ENCODE measurements around the gene CPSF4.

The CPSF4 gene

GRCh38 chr7:99438573-99439480 lies at the start of gene CPSF4, which contains the start of gene PTCD1:
Gene CPSF4 (plus strand): TSS chr7:99438943. CDS start chr7:99439083, 140 bp downstream.
Gene PTCD1 (minus strand): TSS chr7:99438798. CDS start chr7:99435242, 3,556 bp downstream.
- peak; percentile 98 for DNase-seq

- no peak for DNase-seq
These were observed 49.0 kb upstream of the CPSF4 start for GRCh38 chr7:99389772-99390171.

DNA sequence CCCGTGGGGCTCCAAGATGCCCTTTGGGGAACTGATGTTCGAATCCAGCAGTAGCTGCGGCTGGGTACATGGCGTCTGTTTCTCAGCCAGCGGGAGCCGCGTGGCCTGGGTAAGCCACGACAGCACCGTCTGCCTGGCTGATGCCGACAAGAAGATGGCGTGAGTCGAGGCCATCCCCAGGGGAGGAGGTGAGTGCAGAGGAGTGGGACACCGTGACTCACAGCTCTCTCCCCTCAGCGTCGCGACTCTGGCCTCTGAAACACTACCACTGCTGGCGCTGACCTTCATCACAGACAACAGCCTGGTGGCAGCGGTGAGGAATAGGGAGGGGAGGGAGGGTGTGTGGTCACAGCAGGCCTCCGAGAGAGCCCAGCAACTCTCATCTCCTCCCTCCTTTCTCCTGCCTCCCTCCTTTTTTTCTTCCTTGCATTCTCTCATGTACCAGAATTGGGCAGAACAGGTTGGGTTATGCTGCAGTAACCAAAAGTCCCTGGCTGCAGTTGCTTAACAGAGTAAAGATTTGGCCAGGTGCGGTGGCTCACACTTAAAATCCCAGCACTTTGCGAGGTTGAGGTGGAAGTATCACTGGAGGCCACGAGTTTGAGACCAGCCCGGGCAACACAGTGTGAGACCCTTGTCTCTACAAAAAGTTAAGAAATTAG lies 47.7 kb upstream of the CPSF4 start:
- DNase-seq, result no peak

DNA sequence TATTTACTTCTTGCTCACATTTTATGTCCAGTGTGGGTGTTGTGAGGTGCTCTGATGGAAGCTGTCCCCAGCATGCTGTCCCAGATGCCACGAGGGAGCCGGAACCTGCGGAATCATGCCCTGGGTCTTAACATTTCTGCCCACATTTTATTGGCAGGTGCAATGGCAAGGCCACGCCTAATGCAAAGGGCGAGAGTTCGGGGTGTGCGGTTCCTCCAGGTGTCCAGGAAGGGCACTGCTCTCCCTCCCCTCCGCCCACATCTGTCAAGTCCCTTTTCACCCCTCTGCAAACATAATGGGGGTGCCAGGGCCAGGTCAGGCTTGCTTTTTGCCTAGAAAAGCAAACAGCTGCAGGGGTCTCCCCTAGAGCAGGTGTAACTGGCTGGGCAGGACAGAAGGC lies 46.7 kb upstream of the CPSF4 start:
- no peak for DNase-seq

DNA sequence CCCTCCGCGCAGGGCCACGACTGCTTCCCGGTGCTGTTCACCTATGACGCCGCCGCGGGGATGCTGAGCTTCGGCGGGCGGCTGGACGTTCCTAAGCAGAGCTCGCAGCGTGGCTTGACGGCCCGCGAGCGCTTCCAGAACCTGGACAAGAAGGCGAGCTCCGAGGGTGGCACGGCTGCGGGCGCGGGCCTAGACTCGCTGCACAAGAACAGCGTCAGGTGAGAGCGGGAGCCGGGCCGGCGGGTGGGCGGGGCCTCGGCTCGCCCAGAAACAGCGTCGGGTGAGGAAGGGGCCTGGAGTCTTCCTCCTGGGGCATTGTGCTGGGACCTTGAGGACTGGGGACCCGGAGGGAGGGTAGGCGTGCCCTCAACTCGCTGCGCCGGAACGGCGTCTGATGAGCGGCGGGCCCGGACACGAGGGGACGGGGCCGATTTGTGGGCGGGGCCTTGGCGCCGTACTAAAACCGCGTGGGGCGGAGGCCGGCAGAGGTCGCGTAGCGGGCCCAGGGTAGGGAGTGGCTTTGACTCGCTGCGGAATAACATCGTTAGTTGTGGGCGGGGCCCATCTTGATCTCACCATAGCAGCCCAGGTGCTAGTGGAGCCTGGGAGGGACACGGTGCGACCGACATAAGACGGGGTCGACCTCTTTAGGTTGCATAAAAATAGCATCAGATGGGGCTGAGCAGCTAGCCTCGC lies 45.9 kb upstream of the CPSF4 start:
- peak; percentile 80 for DNase-seq

DNA sequence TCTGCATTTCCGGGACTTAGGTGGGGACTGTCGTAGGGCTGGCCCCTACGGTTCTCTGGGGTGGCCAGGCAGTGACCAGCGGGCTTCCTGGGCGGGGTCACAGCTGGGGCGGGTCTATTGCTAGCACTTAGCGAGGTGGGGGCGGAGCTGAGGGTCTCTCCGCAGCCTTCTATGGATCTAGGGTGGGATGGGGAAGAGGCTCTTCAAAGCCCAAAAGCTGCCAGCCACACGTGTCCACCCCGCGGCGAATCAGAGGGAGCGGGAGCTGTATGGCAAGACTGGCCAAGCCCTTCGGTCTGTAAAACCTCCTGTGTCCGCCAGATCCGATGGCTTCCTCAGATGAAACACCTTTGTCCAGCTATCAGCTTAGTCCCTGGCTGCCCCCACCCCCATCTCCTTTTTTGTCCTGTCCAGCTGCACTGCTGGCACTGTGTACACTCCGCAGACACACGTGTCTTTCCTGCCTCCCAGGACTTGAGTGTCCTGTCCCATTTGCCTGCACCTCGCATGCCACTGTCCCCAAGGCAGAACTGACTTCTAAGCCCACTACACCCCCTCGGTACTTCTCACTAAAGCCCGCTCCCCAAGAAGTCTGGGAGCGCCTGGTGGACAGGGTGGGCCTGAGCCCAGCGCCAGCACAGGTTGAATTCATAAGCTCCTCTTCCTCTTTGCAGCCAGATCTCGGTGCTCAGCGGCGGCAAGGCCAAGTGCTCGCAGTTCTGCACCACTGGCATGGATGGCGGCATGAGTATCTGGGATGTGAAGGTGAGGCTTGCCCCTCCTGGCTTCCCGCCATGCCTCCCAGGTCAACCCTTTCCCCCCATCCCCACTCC lies 45.2 kb upstream of the CPSF4 start:
- peak; percentile 66 for DNase-seq

GRCh38 chr7:99394188-99394502 lies 44.6 kb upstream of the CPSF4 start:
- no peak for DNase-seq

- DNase-seq, result no peak
These were observed 43.0 kb upstream of the CPSF4 start for GRCh38 chr7:99395616-99396327.

- DNase-seq, result no peak
These were observed 42.1 kb upstream of the CPSF4 start for GRCh38 chr7:99396418-99397296.

GRCh38 chr7:99397297-99397983 lies 41.3 kb upstream of the CPSF4 start:
- DNase-seq, result no peak

DNA sequence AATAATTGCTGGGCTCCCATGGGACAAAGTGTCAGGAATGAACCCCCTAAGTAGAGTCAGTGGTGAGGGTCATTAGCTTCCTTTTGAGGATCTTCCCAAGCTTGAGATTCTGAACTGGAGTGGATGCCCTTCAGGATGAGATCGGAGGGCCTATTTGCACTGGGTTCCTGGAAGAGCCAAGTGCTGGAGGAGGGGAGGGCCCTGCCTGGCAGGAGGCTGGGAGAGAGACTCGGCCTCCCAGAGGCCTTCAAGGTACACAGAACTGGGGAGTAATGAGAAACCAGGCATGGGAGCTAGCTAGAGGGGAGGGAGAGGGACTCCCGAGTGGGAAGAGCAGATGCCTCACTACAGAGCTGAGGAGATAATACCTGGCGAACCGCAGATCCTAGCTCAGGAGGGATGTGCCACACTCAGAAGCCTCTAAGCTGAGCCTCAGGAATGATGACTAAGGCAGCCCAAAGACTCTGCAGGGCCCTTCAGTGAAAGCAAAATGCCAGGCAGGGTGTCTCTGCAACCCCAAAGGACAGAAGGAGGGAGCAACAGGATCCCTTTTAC lies 39.8 kb upstream of the CPSF4 start:
- no peak for DNase-seq

DNA sequence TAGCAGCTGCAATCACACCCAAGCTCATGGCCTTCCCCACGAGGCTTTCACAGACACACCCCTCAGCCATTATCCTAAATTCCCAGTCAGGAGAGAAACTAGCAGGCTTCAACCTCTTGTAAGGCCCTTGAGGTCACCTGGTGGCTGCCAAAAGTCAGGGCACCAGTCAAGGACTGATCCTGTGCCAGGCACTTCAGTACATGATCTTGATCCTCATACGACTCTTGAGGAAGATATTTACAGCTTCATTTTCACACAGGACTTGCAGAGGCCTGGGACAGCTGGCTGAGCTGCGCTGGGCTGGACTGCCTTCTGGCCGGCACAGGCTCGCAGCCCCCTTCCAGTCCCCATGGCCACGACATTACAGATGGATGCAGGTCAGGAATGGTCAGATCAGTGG lies 39.1 kb upstream of the CPSF4 start:
- no peak for DNase-seq

GRCh38 chr7:99402854-99403253 lies 35.9 kb upstream of the CPSF4 start:
- DNase-seq, result no peak

GRCh38 chr7:99403764-99404163 lies 35.0 kb upstream of the CPSF4 start:
- no peak for DNase-seq

DNA sequence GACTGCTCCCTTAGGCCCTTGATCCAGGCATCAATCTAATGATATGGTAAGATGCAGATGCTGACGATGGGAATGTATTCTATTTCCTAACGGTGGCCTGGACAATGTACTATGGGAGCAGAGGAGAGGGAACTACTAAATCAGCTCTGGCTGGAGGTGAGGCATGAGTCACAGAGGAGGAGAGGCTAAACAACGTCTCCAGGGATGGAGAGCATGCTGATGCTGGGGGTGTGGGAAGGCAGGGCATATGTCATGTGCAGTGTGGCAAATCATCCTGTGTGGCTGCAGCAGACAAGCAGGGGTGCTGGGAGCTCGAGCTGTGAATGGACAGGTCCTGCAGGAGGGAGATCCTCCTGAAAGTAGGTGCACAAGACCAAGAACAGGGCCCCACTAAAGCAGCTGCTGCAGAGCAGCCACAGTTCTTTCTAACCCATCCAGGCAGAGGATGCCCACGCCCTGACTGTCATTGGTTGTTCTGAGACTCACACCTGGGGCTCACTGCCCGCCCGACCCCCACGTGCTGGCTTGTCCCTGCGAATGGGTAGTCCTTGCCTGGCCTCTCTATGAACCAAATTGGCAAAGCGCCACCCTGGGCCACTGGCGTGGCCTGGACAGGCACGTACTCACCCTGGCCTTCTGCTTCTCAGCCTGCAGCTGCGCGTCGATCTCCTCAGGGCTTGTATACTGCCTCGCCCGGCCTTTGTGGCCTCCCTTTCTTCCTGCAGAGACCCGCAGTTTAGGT lies 34.3 kb upstream of the CPSF4 start:
- DNase-seq, result no peak

DNA sequence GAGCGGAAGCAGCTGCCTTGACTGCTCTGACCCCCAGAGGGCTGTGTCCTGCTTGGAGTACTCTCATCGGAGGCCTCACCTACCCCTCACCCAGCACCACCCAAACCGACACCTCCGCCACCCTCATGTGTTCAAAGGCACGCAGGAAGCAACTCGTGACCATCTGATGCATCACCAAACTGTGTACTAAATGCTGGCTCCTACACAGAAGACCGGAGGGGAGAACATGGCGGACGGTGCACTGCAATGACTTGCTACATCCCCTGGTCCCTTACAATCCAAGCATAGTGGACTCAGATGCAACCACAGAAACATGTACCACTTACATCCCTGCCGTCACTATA lies 33.8 kb upstream of the CPSF4 start:
- no peak for DNase-seq

DNA sequence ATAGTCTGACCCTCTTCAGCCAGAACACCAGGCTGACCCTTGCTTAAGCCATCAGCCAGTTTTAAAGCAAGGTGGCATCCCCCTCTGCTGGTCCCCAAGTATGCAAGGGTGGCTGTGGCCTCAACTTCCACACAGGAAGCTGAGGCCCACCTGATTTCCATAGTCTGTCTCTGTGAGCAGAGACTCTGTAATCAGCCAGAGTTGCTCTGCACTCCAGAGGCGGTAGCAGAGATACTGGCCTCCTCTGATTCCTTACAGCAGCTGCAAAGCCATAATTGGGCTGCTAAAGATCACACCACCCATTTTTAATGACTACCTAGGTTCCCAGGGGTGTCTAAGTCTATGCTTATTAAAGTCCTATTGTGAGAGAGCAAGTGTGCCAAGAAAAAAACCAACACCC lies 32.2 kb upstream of the CPSF4 start:
- no peak for DNase-seq

DNA sequence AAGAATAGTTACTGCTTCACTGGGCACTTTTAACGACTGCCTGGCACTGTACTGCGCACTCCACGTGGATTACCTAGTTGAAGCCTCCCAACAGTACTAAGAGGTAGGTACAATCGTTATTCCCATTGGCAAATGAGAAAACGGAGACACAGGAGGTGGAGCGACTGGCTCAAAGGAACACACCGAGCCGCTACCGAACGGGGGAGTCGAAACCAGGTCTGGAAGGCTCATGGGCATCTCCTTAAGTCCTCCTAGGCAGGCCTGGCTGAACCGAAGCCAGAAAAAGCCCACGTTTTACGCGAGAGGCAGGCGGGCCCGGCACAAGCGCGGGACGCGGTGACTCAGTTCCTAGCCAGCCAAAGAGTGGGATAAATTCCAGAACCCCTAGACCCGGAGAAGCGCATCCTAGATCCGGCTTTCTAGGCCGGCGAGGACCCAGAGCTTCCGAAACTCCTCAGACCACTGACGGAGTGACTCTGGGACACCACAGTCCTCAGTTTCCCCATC lies 30.8 kb upstream of the CPSF4 start:
- peak; percentile 71 for DNase-seq

Data from femur (tissue), 1 donor.